Epithelial cell of proximal tubule (primary cell): ENCODE results near the gene MMD2. TPM values are rescaled to one million over a fixed set of nuclear protein-coding genes. Genes with fewer than 3 reads are reported as not detected.

Experiments
- DNase-seq: peaks from one replicate; pipeline ENCODE4 v3.0.0-alpha.2; 2011; ENCODE audit warnings: low read depth
- H3K4me3 ChIP-seq: 2 replicates; pipeline ENCODE4 v1.5.1; 2011; ENCODE audit warnings: low read depth, mild to moderate bottlenecking, low read length
- CTCF ChIP-seq: conservative IDR thresholded peaks from 2 replicates; pipeline ENCODE4 v1.5.1; 2012; ENCODE audit warnings: low read depth, mild to moderate bottlenecking, low read length
- total RNA-seq: library from RNA; depleted of rRNA; stranded (reverse); fragments of >200 nt; gene quantifications from 2 replicates; pipeline ENCODE4 v1.2.3, GENCODE V29; 2015

MMD2 gene
- total RNA-seq = not detected in 2 replicates

GRCh38 chr7:4958477-4959301, at the start of gene MMD2:
Gene MMD2, minus strand, starts transcription at chr7:4959187. Its CDS starts 170 bp downstream, at chr7:4959017.
- no peak for TF ChIP-seq CTCF
- no peak within 1 kb of the TSS for H3K4me3 ChIP-seq
- no peak for DNase-seq

GRCh38 chr7:5005066-5005465, 46.1 kb upstream of the MMD2 start:
- no peak for DNase-seq
- no peak overlapping the region for H3K4me3 ChIP-seq
- no peak for TF ChIP-seq CTCF

GRCh38 chr7:5001911-5002310, 42.9 kb upstream of the MMD2 start:
- TF ChIP-seq CTCF = no peak
- no peak for DNase-seq
- H3K4me3 ChIP-seq = no peak overlapping the region

- H3K4me3 ChIP-seq = no peak overlapping the region
- no peak for TF ChIP-seq CTCF
- DNase-seq = no peak
Measured at GRCh38 chr7:5001003-5001402, 42.0 kb upstream of the MMD2 start.

- H3K4me3 ChIP-seq = no peak overlapping the region
- no peak for TF ChIP-seq CTCF
- no peak for DNase-seq
Measured at GRCh38 chr7:4999369-4999950, 40.5 kb upstream of the MMD2 start.

- TF ChIP-seq CTCF = no peak
- no peak for DNase-seq
- no peak overlapping the region for H3K4me3 ChIP-seq
Measured at GRCh38 chr7:4998910-4999309, 39.9 kb upstream of the MMD2 start.
